A673 (cell line): ENCODE data around the gene MARCO. TPM values are rescaled to one million over a fixed set of nuclear protein-coding genes. Genes with fewer than 3 reads are reported as not detected.

Experiments
- BruUV-seq: library from RNA; stranded (reverse); fragments of 400-500 nt; replicated peaks from 2 replicates; lab custom pipeline; 2021; lab: Mats Ljungman, UMichigan
- CTCF ChIA-PET: fragments of 300-600 bp; sonication (Branson Sonifier 250); formaldehyde crosslinking; loops from one replicate; lab custom pipeline; 2022; ENCODE audit warnings: antibody characterized with exemption; lab: Charles Lee
- POLR2A ChIA-PET: fragments of 300-600 bp; sonication (Branson Sonifier 250); formaldehyde crosslinking; loops from one replicate; lab custom pipeline; 2022; ENCODE audit warnings: antibody characterized with exemption; ENCODE audit not compliant: low non-redundant PET; lab: Charles Lee
- DNase-seq: peaks from one replicate; pipeline ENCODE4 v3.0.0-alpha.2; 2015; ENCODE audit warnings: low spot score
- H3K27ac ChIP-seq: fragments of 200-600 bp; sonication (generic); 2 replicates; pipeline ENCODE4 v1.5.1; 2016; ENCODE audit warnings: mixed run types, low read depth, mild to moderate bottlenecking, mixed read lengths, antibody characterized with exemption, low read length; ENCODE audit not compliant: poor library complexity, severe bottlenecking
- H3K27me3 ChIP-seq: fragments of 200-600 bp; sonication (generic); replicated peaks from 2 replicates; pipeline ENCODE4 v1.6.1; 2017; ENCODE audit warnings: mixed run types, low read depth, mild to moderate bottlenecking, mixed read lengths, antibody characterized with exemption, low read length; ENCODE audit not compliant: insufficient read depth, poor library complexity
- H3K36me3 ChIP-seq: fragments of 200-600 bp; sonication (generic); 2 replicates; pipeline ENCODE4 v1.6.1; 2016; ENCODE audit warnings: mixed run types, mild to moderate bottlenecking, mixed read lengths, antibody characterized with exemption, low read length; ENCODE audit not compliant: insufficient read depth, poor library complexity, severe bottlenecking
- H3K4me1 ChIP-seq: fragments of 200-600 bp; sonication (generic); 2 replicates; pipeline ENCODE4 v1.6.1; 2017; ENCODE audit warnings: mixed run types, mild to moderate bottlenecking, mixed read lengths, antibody characterized with exemption, low read length; ENCODE audit not compliant: insufficient read depth, poor library complexity, severe bottlenecking
- H3K4me3 ChIP-seq: fragments of 200-600 bp; sonication (generic); 2 replicates; pipeline ENCODE4 v1.5.1; 2016; ENCODE audit warnings: low read depth, mixed run types, mild to moderate bottlenecking, mixed read lengths, low read length; ENCODE audit not compliant: poor library complexity, severe bottlenecking
- H3K9me3 ChIP-seq: fragments of 200-600 bp; sonication (generic); 2 replicates; pipeline ENCODE4 v1.6.1; 2016; ENCODE audit warnings: mixed run types, low read depth, mild to moderate bottlenecking, mixed read lengths, antibody characterized with exemption, low read length; ENCODE audit not compliant: poor library complexity, severe bottlenecking
- EZH2 ChIP-seq: fragments of 200-600 bp; sonication (generic); IDR thresholded peaks from 2 replicates; pipeline ENCODE4 v1.6.1; 2017; ENCODE audit warnings: borderline replicate concordance, low read depth, mild to moderate bottlenecking, mixed read lengths, antibody characterized with exemption, low read length; ENCODE audit not compliant: poor library complexity, severe bottlenecking
- intact Hi-C: fragments of 100-400 bp; cut with micrococcal nuclease; formaldehyde crosslinking; loops from one replicate; pipeline ENCODE4 v1.10.0; 2022; ENCODE audit not compliant: unreplicated experiment
- total RNA-seq: library from RNA; stranded (reverse); gene quantifications from 2 replicates; pipeline ENCODE4 v1.2.3, GENCODE V29; 2021
- TF ChIP-seq, protein P1 (sequence below): fragments of 300-800, 200-600 bp; sonication (generic); conservative IDR thresholded peaks from 2 replicates; pipeline ENCODE4 v1.5.1; 2017; ENCODE audit warnings: low read depth, mild to moderate bottlenecking, antibody characterized with exemption, low read length, moderate library complexity, mixed read lengths

The MARCO gene
- total RNA-seq, 1 experiment from 2014 or later: not detected

DNA sequence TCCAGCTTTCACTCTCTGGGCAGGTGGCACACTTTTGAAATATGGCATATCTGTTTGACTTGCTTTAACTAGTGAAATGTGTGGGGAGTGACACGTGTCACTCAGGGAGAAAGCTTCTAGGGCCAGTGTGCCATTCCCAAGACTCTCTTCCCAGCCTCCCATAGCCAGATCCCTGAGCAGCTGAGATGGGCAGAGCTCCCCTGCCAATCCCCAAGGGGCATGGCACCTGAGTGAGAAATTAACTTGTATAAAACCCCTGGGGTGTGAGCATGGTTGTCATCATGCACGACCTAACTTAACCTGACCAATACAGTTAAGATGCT, 39.0 kb upstream of the MARCO start:
- ChIA-PET POLR2A (no interaction called here), CTCF (no interaction called here)
- no peak overlapping the region for H3K4me3 ChIP-seq
- H3K27ac ChIP-seq: no peak overlapping the region
- no peak for TF ChIP-seq EZH2
- TF ChIP-seq, protein P1, sequence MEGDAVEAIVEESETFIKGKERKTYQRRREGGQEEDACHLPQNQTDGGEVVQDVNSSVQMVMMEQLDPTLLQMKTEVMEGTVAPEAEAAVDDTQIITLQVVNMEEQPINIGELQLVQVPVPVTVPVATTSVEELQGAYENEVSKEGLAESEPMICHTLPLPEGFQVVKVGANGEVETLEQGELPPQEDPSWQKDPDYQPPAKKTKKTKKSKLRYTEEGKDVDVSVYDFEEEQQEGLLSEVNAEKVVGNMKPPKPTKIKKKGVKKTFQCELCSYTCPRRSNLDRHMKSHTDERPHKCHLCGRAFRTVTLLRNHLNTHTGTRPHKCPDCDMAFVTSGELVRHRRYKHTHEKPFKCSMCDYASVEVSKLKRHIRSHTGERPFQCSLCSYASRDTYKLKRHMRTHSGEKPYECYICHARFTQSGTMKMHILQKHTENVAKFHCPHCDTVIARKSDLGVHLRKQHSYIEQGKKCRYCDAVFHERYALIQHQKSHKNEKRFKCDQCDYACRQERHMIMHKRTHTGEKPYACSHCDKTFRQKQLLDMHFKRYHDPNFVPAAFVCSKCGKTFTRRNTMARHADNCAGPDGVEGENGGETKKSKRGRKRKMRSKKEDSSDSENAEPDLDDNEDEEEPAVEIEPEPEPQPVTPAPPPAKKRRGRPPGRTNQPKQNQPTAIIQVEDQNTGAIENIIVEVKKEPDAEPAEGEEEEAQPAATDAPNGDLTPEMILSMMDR: no peak
- H3K36me3 ChIP-seq: no peaks in the 10 kb centered on the region
- H3K4me1 ChIP-seq: no peaks in the 10 kb centered on the region
- H3K9me3 ChIP-seq: no peaks in the 10 kb centered on the region
- intact Hi-C loops: no loop called here
- no TSS peak for BruUV-seq
- no peak for DNase-seq
- no peaks in the 10 kb centered on the region for H3K27me3 ChIP-seq

DNA sequence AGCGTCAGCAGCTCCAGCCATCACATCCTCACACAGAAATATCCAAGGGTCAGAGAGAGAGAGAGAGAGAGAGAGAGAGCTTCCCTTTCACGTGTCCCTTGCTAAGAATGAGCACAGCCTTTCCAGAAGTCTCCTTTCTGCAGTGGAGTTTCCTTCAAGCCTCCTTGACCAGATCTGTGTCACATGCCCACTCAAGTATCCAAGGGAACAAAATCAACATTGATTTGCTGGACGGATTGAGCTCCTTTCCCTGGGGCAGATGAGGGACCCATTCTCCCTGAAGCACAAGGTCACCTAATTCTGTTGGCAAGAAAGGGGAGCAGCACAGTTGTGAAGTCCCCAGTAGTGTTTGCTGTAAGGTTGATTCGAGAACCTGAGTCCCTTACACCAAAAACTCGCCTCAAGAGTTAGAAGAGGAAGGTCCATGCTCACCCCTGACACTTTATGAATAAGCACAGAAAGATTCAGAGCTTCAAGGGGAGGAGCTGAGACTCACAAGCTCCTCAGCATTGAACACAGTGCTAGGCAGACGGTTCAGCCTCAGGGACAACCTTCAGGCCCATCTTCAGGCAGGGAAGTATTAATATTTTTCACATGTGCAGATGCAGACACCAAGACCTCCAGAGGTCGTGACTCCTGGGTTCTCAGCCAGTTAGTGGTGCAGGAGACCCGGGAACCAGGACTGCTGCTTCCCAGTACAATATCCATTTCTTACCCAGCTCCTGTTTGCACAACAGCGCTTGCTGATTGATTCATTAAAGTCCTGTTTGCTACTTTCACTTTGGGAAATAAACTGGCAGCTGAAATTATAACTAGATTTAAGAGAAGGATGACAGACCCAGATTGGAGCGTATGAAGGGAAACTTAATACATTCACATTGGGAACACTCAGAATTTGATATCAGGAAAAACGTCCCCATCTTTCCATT, 38.2 kb upstream of the MARCO start:
- intact Hi-C loops: no loop called here
- no peak for DNase-seq
- no peak overlapping the region for H3K27ac ChIP-seq
- H3K4me3 ChIP-seq: no peak overlapping the region
- ChIA-PET POLR2A (no interaction called here), CTCF (no interaction called here)
- H3K27me3 ChIP-seq: no peaks in the 10 kb centered on the region
- BruUV-seq: no TSS peak
- H3K4me1 ChIP-seq: no peaks in the 10 kb centered on the region
- no peaks in the 10 kb centered on the region for H3K36me3 ChIP-seq
- TF ChIP-seq, protein P1: no peak
- no peak for TF ChIP-seq EZH2
- no peaks in the 10 kb centered on the region for H3K9me3 ChIP-seq

DNA sequence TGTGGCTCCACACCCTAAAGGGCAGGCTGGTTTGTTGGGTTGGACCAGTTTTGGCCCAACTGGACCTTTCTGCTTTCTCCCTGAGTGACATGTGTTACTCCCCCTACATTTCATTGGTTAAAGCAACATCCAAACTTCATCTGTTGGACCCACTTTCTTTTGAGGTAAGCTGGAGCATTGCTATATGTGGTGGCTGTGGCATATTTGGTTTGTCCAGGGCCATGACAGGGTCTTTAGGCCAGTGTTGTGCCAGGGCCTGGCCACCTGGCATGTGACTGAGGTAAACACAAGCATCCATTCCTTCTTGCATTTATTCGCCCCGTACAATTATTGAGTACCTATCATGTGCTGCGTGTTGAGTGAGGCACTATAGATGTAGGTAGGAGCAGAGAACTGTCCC, 36.8 kb upstream of the MARCO start:
- DNase-seq: no peak
- H3K36me3 ChIP-seq: no peaks in the 10 kb centered on the region
- no TSS peak for BruUV-seq
- ChIA-PET POLR2A (no interaction called here), CTCF (no interaction called here)
- H3K4me3 ChIP-seq: no peak overlapping the region
- H3K27me3 ChIP-seq: no peaks in the 10 kb centered on the region
- intact Hi-C loops: no loop called here
- TF ChIP-seq EZH2: no peak
- TF ChIP-seq, protein P1: no peak
- no peaks in the 10 kb centered on the region for H3K4me1 ChIP-seq
- H3K9me3 ChIP-seq: no peaks in the 10 kb centered on the region
- no peak overlapping the region for H3K27ac ChIP-seq
